Astrocyte of the spinal cord (primary cell): ENCODE results near the gene NT5C1B.

ENCODE experiments used
- DNase-seq: peaks from one replicate; pipeline ENCODE4 v3.0.0; 2011; ENCODE audit warnings: low read depth, low spot score
- H3K4me3 ChIP-seq: 2 replicates; pipeline ENCODE4 v1.5.1; 2011; ENCODE audit warnings: low read depth, mild to moderate bottlenecking, low read length, moderate library complexity
- CTCF ChIP-seq: IDR thresholded peaks from 2 replicates; pipeline ENCODE4 v1.5.1; 2012; ENCODE audit warnings: low read depth, mild to moderate bottlenecking, low read length, inconsistent platforms
- in situ Hi-C: cut with HindIII; loops from 2 replicates; pipeline ENCODE4 v1.10.0; 2017; ENCODE audit warnings: low sequenced_read_pairs

The NT5C1B gene

GRCh38 chr2:18596993-18597392 is 7.6 kb upstream of the NT5C1B start:
- H3K4me3 ChIP-seq = no peak overlapping the region
- no peak for DNase-seq
- no peak for TF ChIP-seq CTCF
- in situ Hi-C loops = no loop called here

GRCh38 chr2:18593496-18593895 is 4.1 kb upstream of the NT5C1B start:
- in situ Hi-C loops = no loop called here
- no peak for DNase-seq
- no peak for TF ChIP-seq CTCF
- H3K4me3 ChIP-seq = no peak overlapping the region

GRCh38 chr2:18592372-18592771 is 3.0 kb upstream of the NT5C1B start:
- H3K4me3 ChIP-seq = no peak overlapping the region
- in situ Hi-C loops = no loop called here
- no peak for DNase-seq
- TF ChIP-seq CTCF = no peak

GRCh38 chr2:18588802-18589201 is 567 bp downstream of the NT5C1B start:
- in situ Hi-C loops = no loop called here

GRCh38 chr2:18588049-18588448 is 1.3 kb downstream of the NT5C1B start:
- DNase-seq = no peak
- in situ Hi-C loops = no loop called here
- H3K4me3 ChIP-seq = no peak overlapping the region
- no peak for TF ChIP-seq CTCF

More at GRCh38 chr2:18588802-18589201, 567 bp downstream of the NT5C1B start:
- no peak overlapping the region for H3K4me3 ChIP-seq
- no peak for DNase-seq
- TF ChIP-seq CTCF = no peak

- no peak overlapping the region for H3K4me3 ChIP-seq
- no peak for DNase-seq
- TF ChIP-seq CTCF = no peak
- in situ Hi-C loops = no loop called here
Observed at GRCh38 chr2:18585526-18585925, 3.8 kb downstream of the NT5C1B start.

GRCh38 chr2:18584608-18584954 is 4.8 kb downstream of the NT5C1B start:
- DNase-seq = no peak
- TF ChIP-seq CTCF = no peak
- in situ Hi-C loops = no loop called here
- no peak overlapping the region for H3K4me3 ChIP-seq
